Gastrocnemius medialis (tissue), 4 donors: Measurements from ENCODE around the gene LMNTD1.

Experiments
- CTCF ChIP-seq, 5 experiments: fragments of 450-650 bp in 3 of 5; fragments of 200-600 bp in 2 of 5; sonication (generic) in 2 of 5; IDR thresholded peaks in 4 of 5; conservative IDR thresholded peaks in 1 of 5; 1 replicate in 4 of 5; 2 replicates in 1 of 5; pipeline ENCODE4 v1.5.1; 2016 to 2019; ENCODE audit warnings: antibody characterized with exemption in 5 of 5, mild to moderate bottlenecking in 3 of 5, moderate library complexity in 3 of 5
- POLR2A ChIP-seq, 2 donors: fragments of 450-650 bp; IDR thresholded peaks; one replicate each; pipeline ENCODE4 v1.6.1; 2017; ENCODE audit warnings: antibody characterized with exemption in 2 of 2, mild to moderate bottlenecking in 2 of 2, moderate library complexity in 2 of 2

DNA sequence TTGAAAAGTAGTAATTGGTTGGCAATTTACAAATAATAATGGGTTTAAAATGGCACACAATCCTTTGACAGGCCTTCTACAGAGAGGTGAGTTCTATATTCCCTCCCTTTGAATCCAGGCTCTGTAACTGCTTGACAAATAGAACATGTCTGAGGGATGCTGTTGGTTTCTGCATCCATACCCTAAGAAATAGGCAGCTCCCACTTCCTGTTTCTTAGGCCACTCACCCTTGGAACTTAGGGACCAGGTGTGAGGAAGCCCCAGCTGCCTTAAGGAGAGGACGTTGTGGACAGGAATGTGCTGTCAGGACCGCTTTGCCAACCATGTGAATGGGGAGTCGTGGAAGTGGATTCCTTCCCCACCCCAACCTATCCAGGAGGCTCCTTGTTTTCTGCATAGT lies 59.4 kb downstream of the LMNTD1 start:
- TF ChIP-seq POLR2A (IDR thresholded peaks at IDR 0.05) (no peak), CTCF (IDR thresholded peaks at IDR 0.05 in 4 of 5, conservative IDR thresholded peaks at IDR 0.05 in 1 of 5) (no peak)
